Stimulated activated CD4-positive, alpha-beta T cell treated with anti-CD3 and anti-CD28 coated beads, Interleukin-12 subunit alpha, Interleukin-12 subunit beta, amount 100 ng/mL, for 4 hours (primary cell): Measurements from ENCODE around the gene EYA4.
"Not testable (repeated sequence)": the region's sequence is repeated elsewhere in the genome, so short reads cannot be mapped to it uniquely, and the experiment has no call there.

Source experiments
- DNase-seq: peaks from one replicate; pipeline ENCODE4 v3.0.0-alpha.2; 2020

EYA4 gene

GRCh38 chr6:133353061-133353460, 111.9 kb downstream of the EYA4 start:
- DNase-seq: no peak

GRCh38 chr6:133355922-133356321, 114.8 kb downstream of the EYA4 start:
- no peak for DNase-seq

GRCh38 chr6:133358574-133359150, 117.5 kb downstream of the EYA4 start:
- DNase-seq: no peak

GRCh38 chr6:133359256-133359655, 118.1 kb downstream of the EYA4 start:
- DNase-seq: no peak

- DNase-seq: no peak
Measured at GRCh38 chr6:133359760-133360159, 118.6 kb downstream of the EYA4 start.

GRCh38 chr6:133360194-133360593, 119.0 kb downstream of the EYA4 start:
- DNase-seq: no peak

GRCh38 chr6:133362813-133363212, 121.7 kb downstream of the EYA4 start:
- no peak for DNase-seq

- no peak for DNase-seq
Measured at GRCh38 chr6:133368664-133369063, 127.5 kb downstream of the EYA4 start.

- no peak for DNase-seq
Measured at GRCh38 chr6:133369773-133370272, 128.7 kb downstream of the EYA4 start.

- no peak for DNase-seq
Measured at GRCh38 chr6:133376743-133377142, 135.6 kb downstream of the EYA4 start.

GRCh38 chr6:133377219-133377618, 136.1 kb downstream of the EYA4 start:
- no peak for DNase-seq

GRCh38 chr6:133380047-133380446, 138.9 kb downstream of the EYA4 start:
- DNase-seq: no peak

- DNase-seq: no peak
Measured at GRCh38 chr6:133380723-133381122, 139.6 kb downstream of the EYA4 start.

GRCh38 chr6:133388731-133389130, 147.6 kb downstream of the EYA4 start:
- no peak for DNase-seq

GRCh38 chr6:133390168-133390567, 149.0 kb downstream of the EYA4 start:
- no peak for DNase-seq

GRCh38 chr6:133392015-133392414, 150.9 kb downstream of the EYA4 start:
- no peak for DNase-seq

- DNase-seq: no peak
Measured at GRCh38 chr6:133392641-133393040, 151.5 kb downstream of the EYA4 start.

- DNase-seq: no peak
Measured at GRCh38 chr6:133393891-133394290, 152.7 kb downstream of the EYA4 start.

- no peak for DNase-seq
Measured at GRCh38 chr6:133394630-133395029, 153.5 kb downstream of the EYA4 start.

- DNase-seq: no peak
Measured at GRCh38 chr6:133396233-133396983, 155.3 kb downstream of the EYA4 start.

- DNase-seq: no peak
Measured at GRCh38 chr6:133396984-133397348, 155.8 kb downstream of the EYA4 start.

- DNase-seq: not testable (repeated sequence)
Measured at GRCh38 chr6:133397601-133398000, 156.4 kb downstream of the EYA4 start.

GRCh38 chr6:133399426-133399825, 158.3 kb downstream of the EYA4 start:
- DNase-seq: no peak

- DNase-seq: no peak
Measured at GRCh38 chr6:133404151-133404550, 163.0 kb downstream of the EYA4 start.

- DNase-seq: no peak
Measured at GRCh38 chr6:133404728-133405127, 163.6 kb downstream of the EYA4 start.
